Gastrocnemius medialis (tissue), 4 donors: ENCODE measurements around the gene UBASH3B. TPM values are rescaled to one million over a fixed set of nuclear protein-coding genes. Genes with fewer than 3 reads are reported as not detected.

Experiments used
- ATAC-seq, 2 donors: fragments of 150-250 bp; one replicate each; pipeline ENCODE4 v1.9.1; 2016
- DNase-seq, 2 donors: peaks; one replicate each; pipeline ENCODE4 v3.0.0-alpha.2; 2019
- H3K27ac ChIP-seq, 4 donors: fragments of 200-600 bp; sonication (generic); 1 replicate in 1 of 4; 2 replicates in 3 of 4; pipeline ENCODE4 v1.5.1; 2016 to 2018; ENCODE audit warnings: mild to moderate bottlenecking in 2 of 4, moderate library complexity in 1 of 4
- H3K27me3 ChIP-seq, 3 donors: fragments of 200-600 bp; sonication (generic) in 2 of 3; 1 replicate in 1 of 3; 2 replicates in 2 of 3; pipeline versions ENCODE4 v1.5.1 to v1.6.0; 2016 to 2019; ENCODE audit warnings: mild to moderate bottlenecking in 1 of 3, moderate library complexity in 1 of 3
- H3K36me3 ChIP-seq, 2 donors: fragments of 200-600 bp; sonication (generic) in 1 of 2; one replicate each; pipeline ENCODE4 v1.5.1; 2017 to 2018
- H3K4me1 ChIP-seq, 2 donors: fragments of 200-600 bp; sonication (generic) in 1 of 2; one replicate each; pipeline ENCODE4 v1.5.1; 2016 to 2017; ENCODE audit warnings: mild to moderate bottlenecking in 2 of 2
- H3K4me3 ChIP-seq, 4 donors: fragments of 200-600 bp; sonication (generic) in 3 of 4; 1 replicate in 1 of 4; 2 replicates in 3 of 4; pipeline ENCODE4 v1.5.1; 2016 to 2019; ENCODE audit warnings: mild to moderate bottlenecking in 2 of 4
- H3K9me3 ChIP-seq, 3 donors: fragments of 200-600 bp; sonication (generic) in 2 of 3; 1 replicate in 1 of 3; 2 replicates in 2 of 3; pipeline ENCODE4 v1.5.1; 2016 to 2019
- POLR2A ChIP-seq, 2 donors: fragments of 450-650 bp; IDR thresholded peaks; one replicate each; pipeline ENCODE4 v1.6.1; 2017; ENCODE audit warnings: antibody characterized with exemption in 2 of 2, mild to moderate bottlenecking in 2 of 2, moderate library complexity in 2 of 2
- in situ Hi-C, 4 donors: fragments of 200-750 bp; cut with MboI; loops; one replicate each; pipeline versions ENCODE4 v1.15.0 to v1.8.0; 2017; ENCODE audit warnings: low sequenced_read_pairs in 4 of 4
- intact Hi-C: fragments of 100-400 bp; cut with DNase I; formaldehyde crosslinking; loops from one replicate; pipeline ENCODE4 v1.15.1; 2023; ENCODE audit warnings: low total_unique reads
- total RNA-seq, 4 donors: library from RNA; depleted of rRNA; stranded (reverse); fragments of >200 nt; gene quantifications; one replicate each; pipeline versions ENCODE4 v1.1.0 to v1.2.3, GENCODE V29; 2016
- TF ChIP-seq, protein P1 (sequence below), 5 experiments: fragments of 450-650 bp in 3 of 5; fragments of 200-600 bp in 2 of 5; sonication (generic) in 2 of 5; IDR thresholded peaks in 4 of 5; conservative IDR thresholded peaks in 1 of 5; 1 replicate in 4 of 5; 2 replicates in 1 of 5; pipeline ENCODE4 v1.5.1; 2016 to 2019; ENCODE audit warnings: antibody characterized with exemption in 5 of 5, mild to moderate bottlenecking in 3 of 5, moderate library complexity in 3 of 5

UBASH3B gene
- total RNA-seq, 4 donors from 2014 or later: 0.32 to 2.9 (median 0.87) TPM

DNA sequence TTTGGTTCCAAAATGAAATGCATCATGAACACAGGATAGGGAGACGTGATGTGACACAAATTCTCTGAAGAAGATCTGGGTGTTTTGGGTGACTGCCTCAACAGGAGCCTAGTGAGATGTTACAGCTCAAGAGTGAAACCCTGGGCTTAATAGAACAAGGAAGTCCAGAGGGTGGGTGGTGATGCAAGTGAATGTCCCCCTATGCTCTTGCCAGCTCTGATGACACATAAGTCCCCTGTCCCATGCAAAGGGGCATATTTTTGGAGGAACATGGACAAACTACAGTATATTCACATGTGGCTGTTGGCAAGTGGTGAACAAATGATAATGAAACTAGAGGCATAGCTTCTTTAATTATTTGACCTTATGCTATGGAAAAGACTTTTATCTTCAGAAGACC, 191.9 kb downstream of the UBASH3B start:
- Histone ChIP-seq H3K9me3 (no peaks in the 10 kb centered on the region), H3K27ac (no peak overlapping the region), H3K4me1 (no peaks in the 10 kb centered on the region), H3K4me3 (no peak overlapping the region), H3K27me3 (no peaks in the 10 kb centered on the region), H3K36me3 (no peaks in the 10 kb centered on the region)
- TF ChIP-seq POLR2A (IDR thresholded peaks at IDR 0.05): no peak
- TF ChIP-seq, protein P1, sequence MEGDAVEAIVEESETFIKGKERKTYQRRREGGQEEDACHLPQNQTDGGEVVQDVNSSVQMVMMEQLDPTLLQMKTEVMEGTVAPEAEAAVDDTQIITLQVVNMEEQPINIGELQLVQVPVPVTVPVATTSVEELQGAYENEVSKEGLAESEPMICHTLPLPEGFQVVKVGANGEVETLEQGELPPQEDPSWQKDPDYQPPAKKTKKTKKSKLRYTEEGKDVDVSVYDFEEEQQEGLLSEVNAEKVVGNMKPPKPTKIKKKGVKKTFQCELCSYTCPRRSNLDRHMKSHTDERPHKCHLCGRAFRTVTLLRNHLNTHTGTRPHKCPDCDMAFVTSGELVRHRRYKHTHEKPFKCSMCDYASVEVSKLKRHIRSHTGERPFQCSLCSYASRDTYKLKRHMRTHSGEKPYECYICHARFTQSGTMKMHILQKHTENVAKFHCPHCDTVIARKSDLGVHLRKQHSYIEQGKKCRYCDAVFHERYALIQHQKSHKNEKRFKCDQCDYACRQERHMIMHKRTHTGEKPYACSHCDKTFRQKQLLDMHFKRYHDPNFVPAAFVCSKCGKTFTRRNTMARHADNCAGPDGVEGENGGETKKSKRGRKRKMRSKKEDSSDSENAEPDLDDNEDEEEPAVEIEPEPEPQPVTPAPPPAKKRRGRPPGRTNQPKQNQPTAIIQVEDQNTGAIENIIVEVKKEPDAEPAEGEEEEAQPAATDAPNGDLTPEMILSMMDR (IDR thresholded peaks at IDR 0.05 in 4 of 5, conservative IDR thresholded peaks at IDR 0.05 in 1 of 5): no peak
- intact Hi-C loops (no loop called here), in situ Hi-C loops (no loop called here)
- ATAC-seq: no peak
- no peak for DNase-seq

GRCh38 chr11:122848186-122848585, 192.7 kb downstream of the UBASH3B start:
- Histone ChIP-seq H3K4me3 (no peak overlapping the region), H3K9me3 (no peaks in the 10 kb centered on the region), H3K36me3 (no peaks in the 10 kb centered on the region), H3K27me3 (no peaks in the 10 kb centered on the region), H3K4me1 (no peaks in the 10 kb centered on the region), H3K27ac (no peak overlapping the region)
- DNase-seq (no peak), ATAC-seq (no peak)
- intact Hi-C loops: no loop called here
- no peak for TF ChIP-seq POLR2A (IDR thresholded peaks at IDR 0.05)
- TF ChIP-seq, protein P1 (IDR thresholded peaks at IDR 0.05 in 4 of 5, conservative IDR thresholded peaks at IDR 0.05 in 1 of 5): no peak
- in situ Hi-C loops: no loop called here

DNA sequence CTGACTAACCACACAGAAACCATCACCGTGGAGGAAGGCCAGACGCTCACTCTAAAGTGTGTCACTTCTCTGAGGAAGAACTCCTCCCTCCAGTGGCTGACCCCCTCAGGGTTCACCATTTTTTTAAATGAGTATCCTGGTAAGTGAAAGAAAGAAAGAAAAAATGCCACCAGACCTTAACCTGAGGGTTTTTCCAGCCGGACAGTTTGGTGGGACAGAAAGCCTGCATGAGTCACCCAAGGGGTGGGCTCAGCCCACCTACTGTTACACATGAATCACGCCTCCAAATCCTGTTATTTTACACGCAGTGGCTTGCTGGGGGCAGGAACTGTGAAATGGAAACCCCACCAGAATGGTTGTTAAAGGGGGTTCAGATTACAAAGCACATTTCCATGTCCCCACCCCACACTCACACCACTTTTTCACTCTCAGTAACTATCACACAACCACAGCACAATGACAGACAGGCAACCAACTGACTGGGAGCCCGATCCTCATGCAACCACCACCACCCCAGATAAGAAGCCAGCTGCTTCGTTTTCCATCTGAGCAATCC, 194.6 kb downstream of the UBASH3B start:
- ATAC-seq (no peak), DNase-seq (no peak)
- no peak for TF ChIP-seq POLR2A (IDR thresholded peaks at IDR 0.05)
- TF ChIP-seq, protein P1 (IDR thresholded peaks at IDR 0.05 in 4 of 5, conservative IDR thresholded peaks at IDR 0.05 in 1 of 5): no peak
- no peaks in the 10 kb centered on the region for H3K4me1 ChIP-seq
- H3K27ac ChIP-seq: no peak overlapping the region
- no peaks in the 10 kb centered on the region for H3K27me3 ChIP-seq
- H3K4me3 ChIP-seq: no peak overlapping the region
- in situ Hi-C loops (loop anchor here in 2 of 4 donors (5.0 to 10.0 kb wide), 4 partner anchors 53 to 265 kb away; no protein-coding TSS in a partner anchor), intact Hi-C loops (loop anchor here (10.0 kb wide), 1 partner anchor 55 kb away; no protein-coding TSS in a partner anchor)
- H3K9me3 ChIP-seq: no peaks in the 10 kb centered on the region
- no peaks in the 10 kb centered on the region for H3K36me3 ChIP-seq

- intact Hi-C loops: loop anchor here (10.0 kb wide), 1 partner anchor 57 kb away; no protein-coding TSS in a partner anchor
- H3K27ac ChIP-seq: no peak overlapping the region
- no peaks in the 10 kb centered on the region for H3K4me1 ChIP-seq
- in situ Hi-C loops: loop anchor here in 2 of 4 donors (5.0 to 10.0 kb wide), 4 partner anchors 54 to 267 kb away; no protein-coding TSS in a partner anchor
- TF ChIP-seq, protein P1 (IDR thresholded peaks at IDR 0.05 in 4 of 5, conservative IDR thresholded peaks at IDR 0.05 in 1 of 5): no peak
- no peak for TF ChIP-seq POLR2A (IDR thresholded peaks at IDR 0.05)
- no peaks in the 10 kb centered on the region for H3K36me3 ChIP-seq
- no peak for ATAC-seq
- no peak overlapping the region for H3K4me3 ChIP-seq
- DNase-seq: no peak
- H3K27me3 ChIP-seq: no peaks in the 10 kb centered on the region
- no peaks in the 10 kb centered on the region for H3K9me3 ChIP-seq
Observed at GRCh38 chr11:122851366-122851966, 195.9 kb downstream of the UBASH3B start.
